K562 (cell line): ENCODE results near the gene UNC119. TPM values are rescaled to one million over a fixed set of nuclear protein-coding genes. Genes with fewer than 3 reads are reported as not detected.
A peak's percentile ranks its signal among the peaks of the same experiment; 100 is the strongest.

ENCODE experiments used
- ATAC-seq: fragments of 200-7000 bp; cut with Tn5 transposase; 3 replicates; pipeline ENCODE4 v1.9.1; 2020; ENCODE audit warnings: moderate library complexity
- BruUV-seq: library from RNA; stranded (reverse); fragments of 400-500 nt; replicated peaks from 2 replicates; lab custom pipeline; 2021; lab: Mats Ljungman, UMichigan
- CTCF ChIA-PET: fragments of 300-600 bp; formaldehyde crosslinking; extraction: SDS; loops from one replicate; lab custom pipeline; 2021; ENCODE audit warnings: low intra/inter-chr PET ratio; lab: Yijun Ruan, JAX
- POLR2A ChIA-PET: fragments of 300-600, 350-650 bp; sonication (Branson Sonifier 250); formaldehyde crosslinking; extraction: SDS; loops from one replicate; lab custom pipeline; 2021; ENCODE audit warnings: antibody characterized with exemption, inconsistent platforms; lab: Yijun Ruan, JAX
- DNase-seq, 4 experiments: peaks; one replicate each; pipeline versions ENCODE4 v3.0.0 to v3.0.0-alpha.2; 2011 to 2018; ENCODE audit warnings: low spot score in 3 of 4, mixed read lengths in 3 of 4; ENCODE audit errors: extremely low read depth in 1 of 4
- FAIRE-seq: peaks from 2 replicates; lab custom pipeline; 2011; peaks lifted over from hg19 to GRCh38; lab: Jason Lieb, UNC
- H2AFZ ChIP-seq: 2 replicates; pipeline ENCODE4 v1.6.0; 2011; ENCODE audit warnings: low read depth, low read length, control low read depth, inconsistent platforms
- H3K27ac ChIP-seq: fragments of 200-600 bp; 3 replicates; pipeline ENCODE4 v1.8.0; 2011; ENCODE audit warnings: low read depth, mild to moderate bottlenecking, control low read depth, inconsistent platforms, low read length, moderate library complexity, mixed read lengths; ENCODE audit errors: extremely low read depth
- H3K27me3 ChIP-seq, 2 experiments: fragments of 300-600 bp in 1 of 2; 2 replicates in 1 of 2; 3 replicates in 1 of 2; pipeline versions ENCODE4 v1.6.0 to v1.8.0; 2011; ENCODE audit warnings: inconsistent platforms in 2 of 2, low read length in 2 of 2, mild to moderate bottlenecking in 1 of 2, mixed read lengths in 1 of 2, moderate library complexity in 1 of 2; ENCODE audit not compliant: control insufficient read depth in 2 of 2, insufficient read depth in 2 of 2
- H3K36me3 ChIP-seq: fragments of 300-600 bp; 3 replicates; pipeline ENCODE4 v1.8.0; 2011; ENCODE audit warnings: mild to moderate bottlenecking, low read length, inconsistent platforms; ENCODE audit not compliant: control insufficient read depth, insufficient read depth
- H3K4me1 ChIP-seq, 2 experiments: fragments of 200-600 bp in 1 of 2; replicated peaks in 1 of 2; 2 replicates in 1 of 2; 3 replicates in 1 of 2; pipeline versions ENCODE4 v1.5.1 to v1.8.0; 2011; ENCODE audit warnings: inconsistent platforms in 2 of 2, low read length in 2 of 2, mild to moderate bottlenecking in 1 of 2, mixed read lengths in 1 of 2, moderate library complexity in 1 of 2; ENCODE audit not compliant: control insufficient read depth in 2 of 2, insufficient read depth in 2 of 2
- H3K4me2 ChIP-seq: 2 replicates; pipeline ENCODE4 v1.6.1; 2011; ENCODE audit warnings: low read length, control low read depth, inconsistent platforms, mixed read lengths; ENCODE audit not compliant: insufficient read depth
- H3K4me3 ChIP-seq: fragments of 200-600 bp; sonication (generic), shearing (Covaris generic); 2 replicates; pipeline ENCODE4 v1.5.1; 2016; ENCODE audit warnings: control low read depth, inconsistent platforms
- H3K79me2 ChIP-seq: fragments of 200-600 bp; 3 replicates; pipeline ENCODE4 v1.8.0; 2011; ENCODE audit warnings: low read length, inconsistent platforms; ENCODE audit not compliant: control insufficient read depth, insufficient read depth
- H3K9ac ChIP-seq, 2 experiments: 2 replicates each; pipeline versions ENCODE4 v1.6.0 to v1.6.1; 2011; ENCODE audit warnings: low read depth in 2 of 2, low read length in 2 of 2, control low read depth in 1 of 2, inconsistent platforms in 1 of 2, mild to moderate bottlenecking in 1 of 2, mixed read lengths in 1 of 2; ENCODE audit not compliant: insufficient read depth in 1 of 2
- H3K9me1 ChIP-seq: one replicate; pipeline ENCODE4 v1.6.0; 2011; ENCODE audit warnings: inconsistent platforms, mild to moderate bottlenecking, low read length, moderate library complexity; ENCODE audit not compliant: control insufficient read depth, insufficient read depth
- H3K9me3 ChIP-seq: replicated peaks from 2 replicates; pipeline ENCODE4 v1.5.1; 2011; ENCODE audit warnings: low read depth, low read length, inconsistent platforms; ENCODE audit not compliant: control insufficient read depth, insufficient read depth
- H4K20me1 ChIP-seq: replicated peaks from 2 replicates; pipeline ENCODE4 v1.6.1; 2011; ENCODE audit warnings: low read length, inconsistent platforms, mixed read lengths; ENCODE audit not compliant: control insufficient read depth, insufficient read depth
- DPF2 ChIP-seq: fragments of 450-650 bp; IDR thresholded peaks from 2 replicates; pipeline ENCODE4 v1.6.1; 2016
- ETS1 ChIP-seq: conservative IDR thresholded peaks from 2 replicates; pipeline ENCODE4 v1.6.1; 2011; ENCODE audit warnings: low read depth, mild to moderate bottlenecking, low read length; ENCODE audit not compliant: control insufficient read depth
- HMGN3 ChIP-seq: IDR thresholded peaks from 2 replicates; pipeline ENCODE4 v1.6.1; 2011; ENCODE audit warnings: borderline replicate concordance, low read depth, mild to moderate bottlenecking, mixed read lengths, low read length; ENCODE audit not compliant: insufficient read length; ENCODE audit errors: extremely low read depth
- KDM5B ChIP-seq: fragments of 200-600 bp; sonication (generic); IDR thresholded peaks from 2 replicates; pipeline ENCODE4 v1.6.1; 2012; ENCODE audit warnings: low read depth, mild to moderate bottlenecking, moderate library complexity, low read length, control low read depth, inconsistent platforms; ENCODE audit not compliant: insufficient replicate concordance
- MAFG ChIP-seq: fragments of 450-650 bp; conservative IDR thresholded peaks from 2 replicates; pipeline ENCODE4 v1.6.1; 2016; ENCODE audit warnings: missing genetic modification characterization, missing compliant biosample characterization
- PML ChIP-seq: IDR thresholded peaks from 2 replicates; pipeline ENCODE4 v1.6.1; 2012; ENCODE audit warnings: low read length, inconsistent platforms
- PRPF4 ChIP-seq: fragments of 200-400 bp; formaldehyde crosslinking; IDR thresholded peaks from one replicate; pipeline ENCODE4 v1.6.1; 2017; ENCODE audit warnings: low read length, low read depth, mild to moderate bottlenecking; ENCODE audit not compliant: insufficient read depth, poor library complexity, severe bottlenecking
- RBM25 ChIP-seq: fragments of 200-400 bp; formaldehyde crosslinking; IDR thresholded peaks from 2 replicates; pipeline ENCODE4 v1.6.1; 2018; ENCODE audit warnings: low read length, low read depth, moderate library complexity; ENCODE audit not compliant: severe bottlenecking
- SIN3A ChIP-seq, 2 experiments: fragments of 150-350 bp in 1 of 2; IDR thresholded peaks; 2 replicates each; pipeline ENCODE4 v1.6.1; 2011 to 2016; ENCODE audit warnings: borderline replicate concordance in 2 of 2, low read depth in 2 of 2, low read length in 2 of 2, mild to moderate bottlenecking in 2 of 2, moderate library complexity in 2 of 2; ENCODE audit not compliant: control insufficient read depth in 1 of 2
- TAF1 ChIP-seq: IDR thresholded peaks from 2 replicates; pipeline ENCODE4 v1.6.1; 2011; ENCODE audit warnings: mild to moderate bottlenecking, low read length, moderate library complexity; ENCODE audit not compliant: insufficient read depth, control insufficient read depth, severe bottlenecking; ENCODE audit errors: extremely low read depth
- TAF7 ChIP-seq: fragments of 450-650 bp; IDR thresholded peaks from 2 replicates; pipeline ENCODE4 v1.6.1; 2016; ENCODE audit warnings: missing genetic modification characterization, missing compliant biosample characterization
- TFAM ChIP-seq: fragments of 250-450 bp; sonication (Bioruptor Pico); conservative IDR thresholded peaks from 2 replicates; pipeline ENCODE4 v1.5.0; 2021; ENCODE audit warnings: mild to moderate bottlenecking, moderate library complexity
- YY1 ChIP-seq, 3 experiments: IDR thresholded peaks; 2 replicates each; pipeline ENCODE4 v1.6.1; 2011; ENCODE audit warnings: low read length in 2 of 3, mild to moderate bottlenecking in 2 of 3, moderate library complexity in 2 of 3, borderline replicate concordance in 1 of 3, control low read depth in 1 of 3, low read depth in 1 of 3; ENCODE audit not compliant: insufficient read depth in 3 of 3, insufficient replicate concordance in 2 of 3, control insufficient read depth in 1 of 3, insufficient read length in 1 of 3; ENCODE audit errors: extremely low read depth in 1 of 3
- ZNF174 ChIP-seq: fragments of 250-450 bp; sonication (Bioruptor Pico); IDR thresholded peaks from 2 replicates; pipeline ENCODE4 v1.4.0; 2020; ENCODE audit warnings: mild to moderate bottlenecking
- ZNF316 ChIP-seq: fragments of 450-650 bp; IDR thresholded peaks from 2 replicates; pipeline ENCODE4 v1.6.1; 2016
- ZNF655 ChIP-seq: fragments of 250-450 bp; sonication (Bioruptor Pico); IDR thresholded peaks from 2 replicates; pipeline ENCODE4 v1.5.0; 2021
- ZNF696 ChIP-seq: fragments of 250-450 bp; sonication (Bioruptor Pico); conservative IDR thresholded peaks from 2 replicates; pipeline ENCODE4 v1.4.0; 2020; ENCODE audit warnings: mild to moderate bottlenecking, moderate library complexity
- WGBS: fragments of 100-300 bp; shearing (Covaris generic); methylation state at CpG from one replicate; pipeline ENCODE4 v1.1.6; 2016; ENCODE audit warnings: low coverage, mixed read lengths; ENCODE audit not compliant: insufficient coverage; ENCODE audit errors: missing lambda C conversion rate; 5-methylcytosine and 5-hydroxymethylcytosine counted together
- in situ Hi-C: fragments of 300-500 bp; cut with MboI; formaldehyde crosslinking; loops from 4 replicates; pipeline ENCODE4 v1.15.0; 2018; ENCODE audit warnings: inconsistent platforms, mixed read lengths
- intact Hi-C: fragments of 100-400 bp; cut with micrococcal nuclease; formaldehyde crosslinking; loops from 2 replicates; pipeline ENCODE4 v1.14.2; 2022
- polyA plus RNA-seq, 8 experiments: library from polyadenylated mRNA; depleted of rRNA in 4 of 8; stranded (reverse) in 5 of 8; unstranded in 3 of 8; fragments of >200 nt; fragmentation: Nextera tagmentation in 2 of 8; fragmentation: Illumina TruSeq in 1 of 8; extraction: Ambion mirVana in 2 of 8; extraction: Trizol in 1 of 8; gene quantifications; 2 replicates each; pipeline versions ENCODE4 v1.2.1 to v1.2.3, GENCODE V29; 2011 to 2014; ENCODE audit warnings: inconsistent platforms in 1 of 8, missing spikeins in 1 of 8
- total RNA-seq, 7 experiments: library from RNA; depleted of rRNA in 6 of 7; stranded (reverse); fragments of >200 nt in 6 of 7; fragmentation: Illumina TruSeq in 2 of 7; extraction: Trizol in 2 of 7; gene quantifications; 2 replicates each; pipeline versions ENCODE4 v1.2.1 to v1.2.3, GENCODE V29; 2011 to 2021; ENCODE audit warnings: low replicate concordance in 1 of 7

Gene UNC119
- total and polyA plus RNA-seq, 9 of the 15 experiments (the other 6 are each of a cell fraction or from before 2014, with no cell fraction given) = 0.37 to 47.7 (median 16.3) TPM

GRCh38 chr17:28570716-28571360 is 18.4 kb upstream of the UNC119 start (continued):
- TF ChIP-seq HMGN3 (no peak), KDM5B (no peak), ZNF174 (CRISPR knock-in tag) (no peak), ZNF655 (CRISPR knock-in tag) (no peak), ZNF316 (no peak), SIN3A (IDR thresholded peaks at IDR 0.05; ENCODE audit: borderline replicate concordance in 2 of 2, control insufficient read depth in 1 of 2, low read depth in 2 of 2, low read length in 2 of 2) (peak; percentile 36 to 45; a peak in 1 of 4 replicates), RBM25 (no peak), TAF1 (peak; percentile 57)

GRCh38 chr17:28569446-28569845 is 17.0 kb upstream of the UNC119 start:
- H3K9me3 ChIP-seq = no peaks in the 10 kb centered on the region
- DNase-seq (peak in 1 of 4 experiments; percentile 54), ATAC-seq (no peak), FAIRE-seq (peak; percentile 62)
- intact Hi-C loops = no loop called here
- H2AFZ ChIP-seq = no peak overlapping the region
- ChIA-PET CTCF (no interaction called here), POLR2A (interaction anchor here (0.8 to 3.4 kb wide), 5 partner anchors 8 to 150 kb away, joined by 3 to 14 read pairs (median 4); partner anchors contain the start of gene RPL23A)
- H3K4me2 ChIP-seq = peak overlapping the region; percentile 85
- peaks cover 59% of the 10 kb centered on the region for H3K36me3 ChIP-seq
- no peaks in the 10 kb centered on the region for H4K20me1 ChIP-seq
- H3K9me1 ChIP-seq = peaks cover 7% of the 10 kb centered on the region
- peak overlapping the region; percentile 77 to 80 for H3K9ac ChIP-seq
- in situ Hi-C loops = no loop called here
- H3K4me3 ChIP-seq = peak overlapping the region; percentile 82
- peak overlapping the region; percentile 74 for H3K27ac ChIP-seq
- H3K4me1 ChIP-seq = peaks cover 15 to 18% of the 10 kb centered on the region in 2 experiments; a peak in 4 of 5 replicates
- BruUV-seq = TSS peak; percentile 52
- H3K79me2 ChIP-seq = peaks cover 73% of the 10 kb centered on the region
- no peaks in the 10 kb centered on the region for H3K27me3 ChIP-seq
- 19% methylated on average over 1 of the region's 1 CpG for WGBS
- TF ChIP-seq PRPF4 (no peak), DPF2 (0 out of 2 replicates have a peak, but pooled peaks have one; percentile 26), ZNF696 (CRISPR knock-in tag) (no peak), TFAM (CRISPR knock-in tag) (no peak), PML (no peak), ETS1 (no peak), TAF7 (tag) (no peak), MAFG (tag) (peak; percentile 69; the same call in 1 of the 2 replicates), YY1 (IDR thresholded peaks at IDR 0.05; ENCODE audit: borderline replicate concordance in 1 of 3, control insufficient read depth in 1 of 3, extremely low read depth in 1 of 3, insufficient read depth in 3 of 3, insufficient read length in 1 of 3, insufficient replicate concordance in 2 of 3, low read depth in 1 of 3, low read length in 2 of 3) (no peak)
